ENCODE results near the gene CPZ. TPM values are rescaled to one million over a fixed set of nuclear protein-coding genes. Genes with fewer than 3 reads are reported as not detected.
A peak's percentile ranks its signal among the peaks of the same experiment; 100 is the strongest.

The CPZ gene
- total and polyA plus RNA-seq, 2 of the 4 experiments (the other 2 are of a cell fraction): 0.90 to 10.3 TPM

DNA sequence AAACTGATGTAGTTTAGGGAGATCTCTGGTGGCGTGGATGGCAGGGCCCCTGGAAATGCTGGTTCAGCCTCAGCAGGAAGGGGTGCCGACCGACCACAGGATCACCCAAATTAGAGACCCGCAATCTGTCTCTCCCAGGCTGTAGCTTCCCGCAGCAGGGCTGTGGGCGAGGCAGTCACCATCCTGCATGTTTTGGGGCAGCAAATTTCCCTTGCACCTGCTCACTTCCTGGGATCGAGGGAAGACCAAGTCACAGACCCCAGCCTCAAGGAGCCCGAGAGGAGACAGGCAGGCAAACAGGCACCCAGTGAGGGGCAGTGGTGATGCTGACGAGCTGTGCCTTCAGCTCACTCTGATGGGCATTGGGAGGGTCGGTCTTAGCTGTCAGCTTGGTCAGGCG lies 33.6 kb upstream of the CPZ start:
- CTCF ChIA-PET: no interaction called here

More for the DNA sequence above, 33.6 kb upstream of the CPZ start:
- WGBS, 2 experiments (ENCODE audit: extremely low coverage in 2 of 2, insufficient read length in 1 of 2): 84% methylated on average over 9 of the region's 11 CpGs; no CpG with 5 or more reads in 1 of the 2 experiments
- H3K4me1 ChIP-seq (ENCODE audit: control insufficient read depth, insufficient read depth, low read length): peaks cover 4% of the 10 kb centered on the region; the same call in 1 of the 2 replicates
- no peak overlapping the region for H3K56ac ChIP-seq (ENCODE audit: extremely low read depth, insufficient read depth, low read length)
- H2AK9ac ChIP-seq (replicated peaks; ENCODE audit: low read depth, low read length, poor library complexity): no peak overlapping the region
- no peaks in the 10 kb centered on the region for H3K9me3 ChIP-seq (ENCODE audit: control insufficient read depth, insufficient read depth, low read length)
- H3K9ac ChIP-seq (ENCODE audit: low read depth, low read length): no peak overlapping the region
- H3K4ac ChIP-seq (ENCODE audit: low read depth, low read length): no peak overlapping the region
- in situ Hi-C loops (cut with MboI; ENCODE audit: low sequenced_read_pairs): no loop called here
- TF ChIP-seq MAFK (IDR thresholded peaks at IDR 0.05; ENCODE audit: low read depth, low read length) (no peak), MAZ (IDR thresholded peaks at IDR 0.05; ENCODE audit: borderline replicate concordance, low read depth, low read length) (no peak), MXI1 (IDR thresholded peaks at IDR 0.05; ENCODE audit: borderline replicate concordance, low read depth, low read length) (no peak), BHLHE40 (IDR thresholded peaks at IDR 0.05; ENCODE audit: low read depth, low read length) (no peak), CEBPB (IDR thresholded peaks at IDR 0.05; ENCODE audit: low read depth, low read length) (no peak), FOS (IDR thresholded peaks at IDR 0.05; ENCODE audit: low read depth, low read length) (no peak), CHD1 (IDR thresholded peaks at IDR 0.05; ENCODE audit: low read depth, low read length) (no peak), RAD21 (IDR thresholded peaks at IDR 0.05; ENCODE audit: low read length) (no peak), RCOR1 (IDR thresholded peaks at IDR 0.05; ENCODE audit: insufficient replicate concordance, low read length) (no peak), ELK1 (IDR thresholded peaks at IDR 0.05; ENCODE audit: borderline replicate concordance, low read depth, low read length) (no peak), NFE2L2 (IDR thresholded peaks at IDR 0.05; ENCODE audit: low read depth, low read length) (no peak), CTCF (conservative IDR thresholded peaks at IDR 0.05; ENCODE audit: low read depth, low read length) (no peak), RFX5 (IDR thresholded peaks at IDR 0.05; ENCODE audit: low read depth, low read length) (no peak), USF2 (IDR thresholded peaks at IDR 0.05; ENCODE audit: low read depth, low read length) (no peak), POLR2A (IDR thresholded peaks at IDR 0.05; ENCODE audit: low read depth, low read length) (no peak)
- H3K4me2 ChIP-seq (ENCODE audit: low read depth, low read length): no peak overlapping the region
- no peak overlapping the region for H3K18ac ChIP-seq (ENCODE audit: low read depth, low read length)
- H4K5ac ChIP-seq (ENCODE audit: low read depth, low read length): no peak overlapping the region
- no peak overlapping the region for H3K27ac ChIP-seq (ENCODE audit: insufficient read depth, low read length)
- ATAC-seq (ENCODE audit: low read depth) (no peak), DNase-seq (no peak)
- H3K79me1 ChIP-seq (ENCODE audit: low read depth in 1 of 2, low read length in 2 of 2): no peaks in the 10 kb centered on the region
- H2AK5ac ChIP-seq (ENCODE audit: low read depth, low read length): peak overlapping the region; percentile 39; the same call in 1 of the 2 replicates
- POLR2A ChIA-PET (ENCODE audit: unreplicated experiment): no interaction called here
- H3K23ac ChIP-seq (ENCODE audit: low read depth, low read length): no peak overlapping the region
- no peaks in the 10 kb centered on the region for H4K20me1 ChIP-seq (ENCODE audit: insufficient read depth, low read length)
- H2BK20ac ChIP-seq (ENCODE audit: low read depth, low read length): no peak overlapping the region
- dilution Hi-C loops (cut with HindIII; ENCODE audit: low sequenced_read_pairs, unreplicated experiment): no loop called here
- intact Hi-C loops (cut with micrococcal nuclease): no loop called here
- H2BK5ac ChIP-seq (ENCODE audit: low read depth, low read length, poor library complexity, severe bottlenecking): no peak overlapping the region
- no peak overlapping the region for H4K91ac ChIP-seq (ENCODE audit: insufficient read depth, low read depth, low read length)
- H3K14ac ChIP-seq (replicated peaks; ENCODE audit: low read depth, low read length): no peak overlapping the region
- no TSS peak for BruUV-seq (replicated peaks)
- no peaks in the 10 kb centered on the region for H3K36me3 ChIP-seq (ENCODE audit: control insufficient read depth, insufficient read depth, low read length)
- H2BK120ac ChIP-seq (ENCODE audit: low read depth, low read length): no peak overlapping the region
- H2BK15ac ChIP-seq (ENCODE audit: low read depth, low read length): no peak overlapping the region; the same call in 2 of the 3 replicates
- H3K9me1 ChIP-seq (ENCODE audit: insufficient read depth, low read length): peaks cover 4% of the 10 kb centered on the region; the same call in 1 of the 2 replicates
- H3K4me3 ChIP-seq (ENCODE audit: insufficient read depth, low read depth, low read length): no peak overlapping the region
- no peak overlapping the region for H4K8ac ChIP-seq (ENCODE audit: low read depth in 2 of 2, low read length in 2 of 2)
- H2AFZ ChIP-seq (replicated peaks; ENCODE audit: low read length, poor library complexity): no peak overlapping the region
- peaks cover under 1% of the 10 kb centered on the region; the same call in 1 of the 2 replicates for H3K27me3 ChIP-seq (ENCODE audit: control insufficient read depth, insufficient read depth, low read length)
